D341Med (cell line): Measurements from ENCODE around the gene EIF3L.

Experiments used
- DNase-seq: peaks from one replicate; pipeline ENCODE4 v3.0.0; 2012; ENCODE audit warnings: low spot score

EIF3L gene

GRCh38 chr22:37855462-37855861, 6.2 kb downstream of the EIF3L start:
- DNase-seq, result no peak

- no peak for DNase-seq
These were observed 11.7 kb downstream of the EIF3L start for GRCh38 chr22:37860796-37861421.

- no peak for DNase-seq
These were observed 13.5 kb downstream of the EIF3L start for GRCh38 chr22:37862570-37863325.

GRCh38 chr22:37865510-37865909, 16.3 kb downstream of the EIF3L start:
- DNase-seq, result peak; percentile 56

GRCh38 chr22:37870273-37870672, 21.1 kb downstream of the EIF3L start:
- DNase-seq, result no peak

GRCh38 chr22:37880668-37881440, 31.6 kb downstream of the EIF3L start:
- no peak for DNase-seq

- DNase-seq, result peak; percentile 8
These were observed 35.2 kb downstream of the EIF3L start for GRCh38 chr22:37884420-37884819.

GRCh38 chr22:37887584-37888378, 38.6 kb downstream of the EIF3L start:
- no peak for DNase-seq

GRCh38 chr22:37891926-37892325, 42.7 kb downstream of the EIF3L start:
- DNase-seq, result no peak

- no peak for DNase-seq
These were observed 43.5 kb downstream of the EIF3L start for GRCh38 chr22:37892566-37893335.

GRCh38 chr22:37893583-37893983, 44.4 kb downstream of the EIF3L start:
- DNase-seq, result no peak

- DNase-seq, result no peak
These were observed 45.9 kb downstream of the EIF3L start for GRCh38 chr22:37894939-37895670.

GRCh38 chr22:37896181-37896592, 47.0 kb downstream of the EIF3L start:
- DNase-seq, result no peak

GRCh38 chr22:37896939-37897338, 47.7 kb downstream of the EIF3L start:
- DNase-seq, result no peak

GRCh38 chr22:37897807-37898206, 48.6 kb downstream of the EIF3L start:
- DNase-seq, result no peak

GRCh38 chr22:37898441-37899181, 49.4 kb downstream of the EIF3L start:
- DNase-seq, result no peak

- no peak for DNase-seq
These were observed 55.6 kb downstream of the EIF3L start for GRCh38 chr22:37904572-37905533.

- DNase-seq, result peak; percentile 94
These were observed 56.5 kb downstream of the EIF3L start, which contains the start of gene MICALL1 for GRCh38 chr22:37905534-37906363. TSS of gene MICALL1 (plus strand) at chr22:37906297. CDS start at chr22:37906423, 126 bp downstream.
